ENCODE data around the gene RNU5B-1. TPM values are rescaled to one million over a fixed set of nuclear protein-coding genes. Genes with fewer than 3 reads are reported as not detected.

The RNU5B-1 gene
- total RNA-seq, 3 donors from 2014 or later (not counting 1 experiment from before 2014, with no cell fraction given), result 15.0 TPM; not detected in 2

DNA sequence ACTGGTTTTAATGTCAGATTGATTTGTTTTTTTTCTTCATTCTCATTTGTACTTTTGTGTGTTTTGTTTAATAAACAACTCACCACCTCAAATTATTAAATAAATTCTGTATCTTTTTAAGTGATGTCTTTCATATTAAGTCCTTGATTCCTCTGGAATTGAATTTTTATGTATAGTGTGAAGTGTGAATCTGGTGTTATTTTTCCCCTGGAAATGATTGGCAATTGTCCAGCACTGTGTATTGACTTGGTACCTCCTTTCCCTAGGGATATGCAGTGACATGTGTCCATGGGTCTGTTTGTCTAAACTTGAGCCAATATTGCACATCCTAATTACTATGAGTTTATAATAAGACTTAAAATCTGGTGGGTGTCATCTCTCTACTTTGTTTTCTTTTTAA is 2.1 kb downstream of the RNU5B-1 start:
- Mint-ChIP-seq H3K4me1 (peaks cover 19 to 25% of the 10 kb centered on the region in 2 donors), H3K4me3 (peak overlapping the region; percentile 59), H3K27ac (peak overlapping the region; percentile 72 to 80), H3K36me3 (no peaks in the 10 kb centered on the region), H3K9me3 (no peaks in the 10 kb centered on the region), H3K27me3 (ENCODE audit: low read depth in 2 of 2) (no peaks in the 10 kb centered on the region)
- no peak for DNase-seq
- no peaks in the 10 kb centered on the region for H3K27me3 ChIP-seq (ENCODE audit: control insufficient read depth, insufficient read depth, low read length)
- no peak for ATAC-seq
- H3K4me1 ChIP-seq (ENCODE audit: control insufficient read depth, insufficient read depth, low read length), result peaks cover 16% of the 10 kb centered on the region
- H3K36me3 ChIP-seq (ENCODE audit: control insufficient read depth, insufficient read depth, low read length), result no peaks in the 10 kb centered on the region
- intact Hi-C loops (cut with micrococcal nuclease), result no loop called here
- H3K4me3 ChIP-seq (ENCODE audit: low read length), result no peak overlapping the region
- H3K27ac ChIP-seq (ENCODE audit: low read length), result no peak overlapping the region
- TF ChIP-seq, protein P1, sequence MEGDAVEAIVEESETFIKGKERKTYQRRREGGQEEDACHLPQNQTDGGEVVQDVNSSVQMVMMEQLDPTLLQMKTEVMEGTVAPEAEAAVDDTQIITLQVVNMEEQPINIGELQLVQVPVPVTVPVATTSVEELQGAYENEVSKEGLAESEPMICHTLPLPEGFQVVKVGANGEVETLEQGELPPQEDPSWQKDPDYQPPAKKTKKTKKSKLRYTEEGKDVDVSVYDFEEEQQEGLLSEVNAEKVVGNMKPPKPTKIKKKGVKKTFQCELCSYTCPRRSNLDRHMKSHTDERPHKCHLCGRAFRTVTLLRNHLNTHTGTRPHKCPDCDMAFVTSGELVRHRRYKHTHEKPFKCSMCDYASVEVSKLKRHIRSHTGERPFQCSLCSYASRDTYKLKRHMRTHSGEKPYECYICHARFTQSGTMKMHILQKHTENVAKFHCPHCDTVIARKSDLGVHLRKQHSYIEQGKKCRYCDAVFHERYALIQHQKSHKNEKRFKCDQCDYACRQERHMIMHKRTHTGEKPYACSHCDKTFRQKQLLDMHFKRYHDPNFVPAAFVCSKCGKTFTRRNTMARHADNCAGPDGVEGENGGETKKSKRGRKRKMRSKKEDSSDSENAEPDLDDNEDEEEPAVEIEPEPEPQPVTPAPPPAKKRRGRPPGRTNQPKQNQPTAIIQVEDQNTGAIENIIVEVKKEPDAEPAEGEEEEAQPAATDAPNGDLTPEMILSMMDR (IDR thresholded peaks at IDR 0.05), result no peak
- H3K9me3 ChIP-seq (ENCODE audit: control insufficient read depth, insufficient read depth, low read length), result no peaks in the 10 kb centered on the region

DNA sequence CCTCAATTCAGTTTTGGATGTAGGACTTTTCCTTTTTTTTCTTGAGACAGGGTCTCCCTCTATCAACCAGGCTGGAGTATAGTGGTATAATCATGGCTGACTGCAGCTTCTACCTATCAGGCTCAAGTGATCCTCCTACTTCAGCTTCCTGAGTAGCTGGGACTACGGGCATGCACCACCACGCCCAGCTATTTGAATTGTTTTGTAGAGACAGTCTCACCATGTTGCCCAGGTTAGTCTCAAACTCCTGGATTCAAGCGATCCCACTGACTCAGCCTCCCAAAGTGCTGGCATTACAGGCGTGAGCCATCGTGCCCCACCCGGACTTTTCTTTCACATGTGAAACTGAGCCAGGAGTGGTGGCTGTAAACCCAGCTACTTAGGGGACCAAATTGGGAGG is 3.5 kb downstream of the RNU5B-1 start:
- TF ChIP-seq, protein P1 (IDR thresholded peaks at IDR 0.05), result no peak
- DNase-seq (no peak), ATAC-seq (no peak)
- Histone ChIP-seq H3K4me1 (ENCODE audit: control insufficient read depth, insufficient read depth, low read length) (peaks cover 16% of the 10 kb centered on the region), H3K9me3 (ENCODE audit: control insufficient read depth, insufficient read depth, low read length) (no peaks in the 10 kb centered on the region), H3K36me3 (ENCODE audit: control insufficient read depth, insufficient read depth, low read length) (no peaks in the 10 kb centered on the region), H3K4me3 (ENCODE audit: low read length) (no peak overlapping the region), H3K27ac (ENCODE audit: low read length) (no peak overlapping the region), H3K27me3 (ENCODE audit: control insufficient read depth, insufficient read depth, low read length) (no peaks in the 10 kb centered on the region)
- Mint-ChIP-seq H3K27ac (no peak overlapping the region), H3K27me3 (ENCODE audit: low read depth in 2 of 2) (peaks cover 0 to 3% of the 10 kb centered on the region in 2 donors), H3K4me3 (no peak overlapping the region), H3K9me3 (no peaks in the 10 kb centered on the region), H3K36me3 (no peaks in the 10 kb centered on the region), H3K4me1 (peaks cover 19 to 25% of the 10 kb centered on the region in 2 donors)
- WGBS (ENCODE audit: insufficient coverage), result 96% methylated on average over 6 of the region's 6 CpGs
- intact Hi-C loops (cut with micrococcal nuclease), result no loop called here

DNA sequence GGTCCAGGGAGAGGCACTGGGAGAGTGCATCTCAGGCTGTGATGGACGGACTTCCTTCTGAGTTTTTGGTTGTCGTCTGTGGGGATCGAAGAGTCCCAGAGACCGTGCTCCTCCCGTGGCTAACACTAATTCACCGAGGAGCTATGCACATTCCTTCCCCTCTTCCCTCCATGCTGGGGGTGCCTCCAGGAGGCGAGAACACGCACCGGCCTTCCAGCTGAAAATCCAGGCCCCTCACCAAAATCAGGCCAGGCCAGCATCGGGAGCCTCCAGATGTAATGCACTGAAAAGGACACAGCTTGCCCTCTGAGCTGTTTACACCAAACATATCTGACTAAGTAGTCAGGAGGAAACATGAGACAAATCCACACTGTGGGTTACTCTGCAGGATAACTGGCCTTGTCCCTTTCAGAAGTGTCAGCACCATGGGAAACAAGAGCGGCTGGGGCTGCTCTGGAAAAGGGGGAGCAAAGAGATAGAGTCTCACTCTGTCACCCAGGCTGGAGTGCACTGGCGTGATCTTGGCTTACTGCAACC is 5.5 kb downstream of the RNU5B-1 start:
- Histone ChIP-seq H3K36me3 (ENCODE audit: control insufficient read depth, insufficient read depth, low read length) (no peaks in the 10 kb centered on the region), H3K27ac (ENCODE audit: low read length) (no peak overlapping the region), H3K4me1 (ENCODE audit: control insufficient read depth, insufficient read depth, low read length) (peaks cover 5% of the 10 kb centered on the region), H3K4me3 (ENCODE audit: low read length) (no peak overlapping the region), H3K9me3 (ENCODE audit: control insufficient read depth, insufficient read depth, low read length) (no peaks in the 10 kb centered on the region), H3K27me3 (ENCODE audit: control insufficient read depth, insufficient read depth, low read length) (no peaks in the 10 kb centered on the region)
- Mint-ChIP-seq H3K36me3 (no peaks in the 10 kb centered on the region), H3K27me3 (ENCODE audit: low read depth in 2 of 2) (peaks cover 0 to 6% of the 10 kb centered on the region in 2 donors), H3K27ac (no peak overlapping the region), H3K4me1 (peaks cover 3 to 11% of the 10 kb centered on the region in 2 donors), H3K9me3 (no peaks in the 10 kb centered on the region), H3K4me3 (no peak overlapping the region)
- TF ChIP-seq, protein P1 (IDR thresholded peaks at IDR 0.05), result no peak
- WGBS (ENCODE audit: insufficient coverage), result 93% methylated on average over 12 of the region's 12 CpGs
- DNase-seq (no peak), ATAC-seq (no peak)
- intact Hi-C loops (cut with micrococcal nuclease), result no loop called here
